Stimulated activated naive CD8-positive, alpha-beta T cell treated with anti-CD3 and anti-CD28 coated beads, Interleukin-15, amount 100 ng/mL, for 72 hours (primary cell): ENCODE results near the gene ATP9B.
"Not testable (repeated sequence)": the region's sequence is repeated elsewhere in the genome, so short reads cannot be mapped to it uniquely, and the experiment has no call there.

Experiments used
- ATAC-seq: fragments of 150-1000 bp; cut with Tn5 transposase; 2 replicates; pipeline ENCODE4 v1.10.0; 2021; ENCODE audit warnings: mild to moderate bottlenecking, moderate library complexity
- DNase-seq, 2 donors: peaks; one replicate each; pipeline ENCODE4 v3.0.0; 2021 to 2022
- H3K27ac Mint-ChIP-seq, 2 donors: one replicate each; pipeline ENCODE4 v1.8.0; 2022; ENCODE audit warnings: mild to moderate bottlenecking in 2 of 2, mixed read lengths in 2 of 2, moderate library complexity in 2 of 2
- H3K27me3 Mint-ChIP-seq: one replicate; pipeline ENCODE4 v1.8.0; 2022; ENCODE audit warnings: mixed read lengths
- H3K4me1 Mint-ChIP-seq: one replicate; pipeline ENCODE4 v1.8.0; 2022; ENCODE audit warnings: mild to moderate bottlenecking, mixed read lengths
- H3K4me3 Mint-ChIP-seq, 2 donors: one replicate each; pipeline ENCODE4 v1.8.0; 2022; ENCODE audit warnings: mild to moderate bottlenecking in 2 of 2, mixed read lengths in 2 of 2, moderate library complexity in 1 of 2
- H3K9me3 Mint-ChIP-seq, 2 donors: one replicate each; pipeline ENCODE4 v1.8.0; 2022; ENCODE audit warnings: mixed read lengths in 2 of 2

ATP9B gene

DNA sequence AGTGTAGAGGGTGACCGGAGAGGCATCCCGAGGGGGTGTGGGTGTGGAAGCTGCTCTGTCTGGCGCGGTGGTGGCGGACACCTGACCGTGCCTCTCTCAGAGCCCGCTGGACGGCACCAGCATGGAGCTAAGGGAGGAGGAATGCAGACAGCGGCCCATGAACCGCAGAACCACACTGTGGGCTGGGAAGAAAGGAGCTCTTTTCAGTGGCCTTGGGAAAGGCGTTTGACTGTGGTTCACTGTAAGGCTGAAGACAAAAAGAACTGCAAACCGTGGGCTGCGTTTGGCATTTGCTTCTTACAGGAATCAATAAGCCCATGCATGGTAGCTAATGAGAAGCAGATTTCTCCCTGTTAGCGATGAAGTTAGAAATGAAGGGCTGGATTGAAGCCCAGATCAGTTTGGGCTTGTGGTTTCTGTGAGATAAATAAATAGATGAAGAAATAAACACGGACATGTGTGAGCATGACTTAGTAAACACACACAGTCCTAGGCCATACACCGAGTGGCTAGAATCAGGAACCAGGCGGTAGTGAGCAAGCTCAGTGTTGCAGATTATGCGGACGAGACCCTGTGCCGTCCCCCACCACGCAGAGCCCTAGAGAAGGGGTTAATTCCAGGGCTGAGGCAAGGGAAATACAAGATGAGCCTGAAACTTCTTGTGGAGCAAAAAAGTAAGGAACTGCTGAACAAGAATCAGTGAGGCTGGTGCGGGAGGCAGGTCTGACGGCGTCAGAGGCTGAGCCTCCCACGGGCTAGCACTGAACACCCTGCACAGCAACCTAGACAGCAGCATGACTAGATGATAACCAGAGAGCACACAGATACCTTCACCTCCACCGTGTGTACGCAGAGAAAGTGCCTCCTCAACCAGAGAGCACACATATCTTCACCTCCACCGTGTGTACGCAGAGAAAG, 297.2 kb downstream of the ATP9B start:
- Mint-ChIP-seq H3K9me3 (no peaks in the 10 kb centered on the region), H3K27ac (peak overlapping the region; percentile 19 to 88), H3K4me3 (no peak overlapping the region), H3K4me1 (peaks cover 31% of the 10 kb centered on the region), H3K27me3 (no peaks in the 10 kb centered on the region)
- ATAC-seq (no peak), DNase-seq (no peak)

DNA sequence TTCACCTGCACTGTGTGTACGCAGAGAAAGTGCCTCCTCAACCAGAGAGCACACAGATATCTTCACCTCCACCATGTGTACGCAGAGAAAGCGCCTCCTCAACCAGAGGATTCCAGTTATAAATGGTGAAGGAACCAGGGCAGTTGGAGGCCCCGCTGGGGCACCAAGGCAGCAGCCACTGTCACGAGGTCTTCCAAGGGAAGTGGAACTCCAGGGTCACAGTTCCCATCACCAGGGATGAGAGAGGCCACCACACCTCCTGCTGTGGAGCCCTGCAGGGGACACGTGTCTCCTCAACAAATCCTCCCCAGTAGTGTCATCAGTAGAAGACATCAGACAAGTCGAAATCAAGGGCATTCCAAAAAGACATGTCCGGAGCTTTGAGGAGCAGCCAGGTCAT, 298.3 kb downstream of the ATP9B start:
- ATAC-seq, result no peak
- Mint-ChIP-seq H3K27me3 (no peaks in the 10 kb centered on the region), H3K4me3 (no peak overlapping the region), H3K9me3 (no peaks in the 10 kb centered on the region), H3K4me1 (peaks cover 38% of the 10 kb centered on the region), H3K27ac (peak overlapping the region in 1 of 2 donors; percentile 57)
- no peak for DNase-seq

DNA sequence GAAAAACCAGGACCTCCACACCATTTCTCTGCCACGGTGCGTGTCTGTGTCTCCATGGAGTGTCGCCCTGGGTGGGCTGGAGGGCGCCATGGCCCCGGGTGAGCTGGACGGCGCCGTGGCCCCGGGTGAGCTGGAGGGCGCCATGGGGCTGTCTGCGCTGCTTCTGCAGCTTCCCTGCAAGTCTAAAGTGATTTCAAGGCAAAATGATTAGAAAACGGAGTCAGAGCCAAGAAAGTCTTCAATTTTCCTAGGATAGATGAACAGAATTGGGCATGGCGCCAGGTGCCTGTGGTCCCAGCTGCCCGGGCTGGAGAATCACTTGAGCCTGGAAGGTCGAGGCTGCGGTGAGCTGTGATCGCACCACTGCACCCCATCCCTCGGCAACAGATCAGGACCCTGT, 298.8 kb downstream of the ATP9B start:
- ATAC-seq (no peak), DNase-seq (no peak)
- Mint-ChIP-seq H3K27me3 (no peaks in the 10 kb centered on the region), H3K9me3 (no peaks in the 10 kb centered on the region), H3K4me3 (no peak overlapping the region), H3K4me1 (peaks cover 38% of the 10 kb centered on the region), H3K27ac (no peak overlapping the region)

DNA sequence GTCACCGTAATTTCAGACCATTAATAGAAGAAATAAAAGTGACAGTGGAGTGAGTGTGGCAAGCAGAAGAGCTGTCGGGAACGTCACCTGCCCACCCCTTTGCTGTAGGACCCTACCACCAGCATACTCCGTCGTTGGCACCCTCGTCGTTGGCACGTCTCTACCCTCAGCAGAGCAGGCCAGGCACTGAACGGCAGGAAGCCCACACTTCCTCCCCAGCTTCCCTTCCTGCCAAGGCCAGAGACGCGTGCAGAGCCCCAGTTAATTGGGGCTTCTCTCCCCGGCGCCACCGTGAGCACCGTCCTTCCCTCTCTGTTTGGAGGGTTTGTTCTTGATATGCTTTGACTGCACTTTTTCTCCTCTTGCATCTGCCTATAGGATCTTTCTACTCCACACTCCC, 299.5 kb downstream of the ATP9B start:
- Mint-ChIP-seq H3K4me1 (peaks cover 38% of the 10 kb centered on the region), H3K9me3 (no peaks in the 10 kb centered on the region), H3K27me3 (no peaks in the 10 kb centered on the region), H3K4me3 (no peak overlapping the region), H3K27ac (peak overlapping the region; percentile 29 to 81)
- DNase-seq (no peak), ATAC-seq (peak; percentile 51)

DNA sequence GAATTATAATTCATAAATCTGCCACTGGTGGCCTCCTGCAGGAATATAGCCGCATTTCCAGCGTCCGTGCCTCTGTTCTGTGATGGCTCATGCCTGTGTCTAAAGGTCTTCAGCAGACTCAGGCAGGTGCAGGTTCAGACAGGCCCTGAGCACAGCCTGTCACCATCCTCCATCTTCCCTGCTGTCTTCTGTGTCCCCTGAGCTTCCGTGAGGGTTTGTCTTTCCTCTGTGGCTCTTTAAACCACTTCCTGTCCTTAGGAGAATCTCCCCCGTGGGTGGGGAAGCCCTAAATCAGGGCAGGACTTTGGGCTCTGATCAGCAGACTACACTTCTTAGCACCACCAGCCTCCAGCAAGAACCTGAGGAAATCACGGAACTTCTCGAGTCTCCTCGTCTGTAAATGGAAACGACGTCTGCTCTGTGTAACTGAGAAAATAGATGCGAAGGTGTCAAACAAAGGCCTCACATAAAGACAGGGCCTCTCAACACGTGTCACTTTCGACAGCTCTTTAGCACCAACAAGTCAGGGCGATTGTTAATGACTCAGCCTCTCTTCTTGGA, 302.4 kb downstream of the ATP9B start:
- ATAC-seq (peak; percentile 84), DNase-seq (peak in 1 of 2 donors; percentile 37)
- Mint-ChIP-seq H3K27me3 (no peaks in the 10 kb centered on the region), H3K4me3 (peak overlapping the region; percentile 44 to 59), H3K27ac (peak overlapping the region in 1 of 2 donors; percentile 77), H3K4me1 (peaks cover 38% of the 10 kb centered on the region), H3K9me3 (no peaks in the 10 kb centered on the region)

DNA sequence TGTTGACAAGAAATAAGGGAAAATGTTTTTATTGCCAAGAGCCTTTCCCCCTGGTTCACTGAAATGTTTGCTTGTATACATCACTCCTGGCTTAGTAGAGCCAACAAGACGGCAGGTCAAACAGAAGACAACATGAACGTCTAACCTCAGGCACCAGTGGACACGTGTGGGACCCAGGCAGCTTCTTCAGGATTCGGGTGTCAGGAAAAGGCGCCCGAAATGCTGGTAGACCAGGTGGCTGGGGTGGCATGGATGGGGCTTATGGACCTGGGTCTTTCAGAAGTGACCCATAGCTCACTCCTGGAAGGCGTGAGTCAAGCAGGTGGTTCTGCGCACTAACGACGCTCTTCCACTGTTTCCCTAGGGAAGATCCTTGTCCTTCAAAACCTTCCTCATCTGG, 303.3 kb downstream of the ATP9B start:
- DNase-seq (no peak), ATAC-seq (no peak)
- Mint-ChIP-seq H3K4me3 (no peak overlapping the region), H3K9me3 (no peaks in the 10 kb centered on the region), H3K27ac (no peak overlapping the region), H3K4me1 (peaks cover 45% of the 10 kb centered on the region), H3K27me3 (no peaks in the 10 kb centered on the region)

DNA sequence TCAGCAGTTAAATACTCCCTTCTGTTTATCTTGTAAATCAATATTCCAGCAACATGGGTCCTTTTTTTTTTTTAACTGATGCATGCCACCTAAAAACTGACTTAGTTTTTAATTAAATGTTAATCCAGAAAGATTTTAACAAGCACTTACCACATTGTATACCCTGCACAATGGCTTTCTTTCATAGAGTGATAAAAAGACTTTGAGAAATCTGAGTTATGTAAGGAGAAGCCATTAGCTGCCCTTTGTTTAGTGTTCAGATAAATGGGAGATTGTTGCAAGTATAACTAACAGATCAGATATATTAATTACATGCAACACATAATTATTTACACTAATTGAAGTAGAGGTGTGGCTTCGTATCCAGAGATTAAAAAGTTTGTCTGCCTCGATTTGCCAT, 303.8 kb downstream of the ATP9B start:
- ATAC-seq (no peak), DNase-seq (no peak)
- Mint-ChIP-seq H3K9me3 (no peaks in the 10 kb centered on the region), H3K27me3 (no peaks in the 10 kb centered on the region), H3K27ac (no peak overlapping the region), H3K4me3 (no peak overlapping the region), H3K4me1 (peaks cover 40% of the 10 kb centered on the region)

DNA sequence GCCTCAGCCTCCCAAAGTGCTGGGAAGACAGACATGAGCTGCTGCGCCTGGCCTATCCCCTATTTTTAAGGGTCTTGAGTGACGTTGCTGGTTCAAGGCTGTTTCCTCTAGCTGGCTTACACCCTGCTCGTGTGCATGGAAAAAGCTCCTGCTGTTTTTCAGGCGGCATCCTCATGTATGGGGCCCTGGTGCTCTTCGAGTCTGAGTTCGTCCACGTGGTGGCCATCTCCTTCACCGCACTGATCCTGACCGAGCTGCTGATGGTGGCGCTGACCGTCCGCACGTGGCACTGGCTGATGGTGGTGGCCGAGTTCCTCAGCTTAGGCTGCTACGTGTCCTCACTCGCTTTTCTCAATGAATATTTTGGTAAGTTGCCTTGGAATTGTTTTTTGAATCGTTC, 304.5 kb downstream of the ATP9B start:
- H3K27ac Mint-ChIP-seq, result no peak overlapping the region
- no peak for DNase-seq
- H3K27me3 Mint-ChIP-seq, result no peaks in the 10 kb centered on the region
- H3K4me1 Mint-ChIP-seq, result peaks cover 34% of the 10 kb centered on the region
- no peak for ATAC-seq
- H3K9me3 Mint-ChIP-seq, result no peaks in the 10 kb centered on the region
- no peak overlapping the region for H3K4me3 Mint-ChIP-seq

DNA sequence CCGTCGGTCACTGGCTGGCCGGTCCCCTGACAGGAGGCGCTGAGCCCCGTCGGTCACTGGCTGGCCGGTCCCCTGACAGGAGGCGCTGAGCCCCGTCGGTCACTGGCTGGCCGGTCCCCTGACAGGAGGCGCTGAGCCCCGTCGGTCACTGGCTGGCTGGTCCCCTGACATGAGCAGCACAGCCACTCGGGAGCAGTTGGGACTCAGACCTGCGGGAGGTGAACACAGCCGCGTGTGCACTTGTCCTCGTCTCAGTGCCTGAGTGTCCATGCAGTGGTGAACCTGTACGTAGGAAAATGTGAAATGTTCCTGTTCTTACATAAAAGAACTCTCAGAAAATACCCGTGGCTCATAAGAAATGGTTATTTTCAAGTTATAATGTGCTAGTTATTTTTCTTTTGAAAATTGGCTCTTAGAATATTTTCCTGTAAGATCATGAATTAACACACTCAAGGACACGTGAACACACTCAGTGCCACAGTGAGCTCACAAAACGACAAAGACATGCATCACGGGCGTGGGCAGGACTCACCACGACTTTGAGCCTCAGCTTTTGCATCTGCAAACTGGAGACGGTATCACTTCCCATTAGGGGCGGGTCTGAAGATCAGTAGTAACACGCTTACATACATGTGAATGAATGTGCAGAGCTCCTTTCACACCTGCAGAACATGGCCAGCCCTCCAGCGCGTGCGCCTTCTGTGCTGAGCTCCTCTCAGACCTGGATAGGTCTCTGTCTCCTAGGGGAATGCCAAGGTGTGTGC, 305.4 kb downstream of the ATP9B start:
- H3K27ac Mint-ChIP-seq, result no peak overlapping the region
- no peak overlapping the region for H3K4me3 Mint-ChIP-seq
- H3K9me3 Mint-ChIP-seq, result no peaks in the 10 kb centered on the region
- ATAC-seq (no peak), DNase-seq (no peak)
- H3K27me3 Mint-ChIP-seq, result no peaks in the 10 kb centered on the region
- H3K4me1 Mint-ChIP-seq, result peaks cover 39% of the 10 kb centered on the region

DNA sequence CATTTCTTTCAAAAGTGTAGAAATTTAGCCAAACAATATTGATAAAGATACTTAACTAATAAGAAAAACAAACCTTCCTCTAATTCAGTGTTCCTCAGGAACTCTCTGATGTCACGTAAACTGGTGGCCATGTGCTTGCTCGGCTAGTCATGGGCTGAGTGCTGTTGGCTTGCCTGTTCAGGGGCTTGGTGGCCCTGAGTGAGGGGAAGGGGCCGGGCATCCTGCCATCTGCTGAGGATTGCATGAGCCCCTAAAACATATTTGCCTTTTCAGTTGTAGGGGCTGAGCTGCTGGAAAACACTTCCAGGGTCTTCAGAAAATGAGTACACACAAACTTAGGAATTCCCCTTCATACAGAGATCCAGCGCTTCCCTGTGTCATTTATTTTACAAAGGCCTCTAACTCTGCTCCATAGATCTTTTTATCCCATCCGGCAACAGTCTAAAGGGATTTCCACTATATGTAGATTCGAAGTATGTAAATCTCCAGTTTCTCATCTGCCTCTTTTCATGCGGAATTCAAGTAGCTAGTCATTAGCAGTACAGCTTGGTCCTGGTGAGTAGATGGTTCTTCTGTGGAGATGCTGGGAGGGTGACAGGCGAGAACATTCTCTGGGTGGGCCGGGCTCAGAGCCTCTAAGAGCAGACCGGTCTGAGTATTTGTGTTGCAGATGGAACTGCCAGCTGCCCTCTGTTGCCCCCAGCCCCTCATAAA, 306.4 kb downstream of the ATP9B start:
- Mint-ChIP-seq H3K9me3 (no peaks in the 10 kb centered on the region), H3K27ac (no peak overlapping the region), H3K27me3 (no peaks in the 10 kb centered on the region), H3K4me3 (no peak overlapping the region), H3K4me1 (peaks cover 34% of the 10 kb centered on the region)
- DNase-seq (no peak), ATAC-seq (no peak)

DNA sequence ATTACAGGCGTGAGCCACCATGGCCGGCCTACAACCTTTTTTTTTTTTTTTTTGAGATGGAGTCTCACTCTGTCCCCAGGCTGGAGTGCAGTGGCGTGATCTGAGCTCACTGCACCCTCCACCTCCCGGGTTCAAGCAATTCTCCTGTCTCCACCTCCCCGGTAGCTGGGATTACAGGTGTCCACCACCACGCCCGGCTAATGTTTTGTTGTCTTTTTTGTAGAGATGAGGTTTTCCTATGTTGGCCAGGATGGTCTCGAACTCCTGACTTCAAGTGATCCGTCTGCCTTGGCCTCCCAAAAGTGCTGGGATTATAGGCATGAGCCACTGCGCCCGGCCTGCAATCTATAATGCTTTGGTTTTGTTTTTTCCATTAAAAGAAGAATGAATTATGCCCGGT, 307.5 kb downstream of the ATP9B start:
- not testable (repeated sequence) for H3K9me3 Mint-ChIP-seq, ATAC-seq, H3K4me3 Mint-ChIP-seq, H3K27me3 Mint-ChIP-seq, DNase-seq
- Mint-ChIP-seq H3K4me1 (peaks cover 23% of the 10 kb centered on the region), H3K27ac (peak overlapping the region; percentile 46 to 48)

DNA sequence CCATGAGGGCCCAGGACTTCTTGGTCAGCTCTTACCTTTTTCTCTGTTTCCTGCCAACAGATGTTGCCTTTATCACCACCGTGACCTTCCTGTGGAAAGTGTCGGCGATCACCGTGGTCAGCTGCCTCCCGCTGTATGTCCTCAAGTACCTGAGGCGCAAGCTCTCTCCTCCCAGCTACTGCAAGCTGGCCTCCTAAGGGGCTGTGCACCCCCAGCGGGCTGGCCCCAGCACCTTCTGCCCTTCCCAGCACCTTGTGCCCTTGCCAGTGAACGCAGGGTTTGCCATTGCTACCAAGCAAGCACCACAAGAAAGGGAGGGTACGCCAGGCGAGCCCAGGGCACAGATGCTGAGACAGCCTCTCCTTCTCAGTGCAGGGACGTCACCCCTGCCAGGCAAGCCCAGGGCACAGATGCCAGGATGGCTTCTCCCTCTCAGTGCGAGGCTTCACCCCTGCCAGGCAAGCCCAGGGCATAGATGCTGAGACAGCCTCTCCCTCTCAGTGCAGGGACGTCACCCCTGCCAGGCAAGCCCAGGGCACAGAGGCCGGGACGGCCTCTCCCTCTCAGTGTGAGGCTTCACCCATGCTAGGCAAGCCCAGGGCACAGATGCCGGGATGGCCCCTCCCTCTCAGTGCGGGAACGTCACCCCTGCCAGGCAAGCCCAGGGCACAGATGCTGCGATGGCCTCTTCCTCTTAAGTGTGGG, 308.1 kb downstream of the ATP9B start:
- DNase-seq (no peak), ATAC-seq (no peak)
- Mint-ChIP-seq H3K4me1 (peaks cover 18% of the 10 kb centered on the region), H3K27ac (peak overlapping the region in 1 of 2 donors; percentile 34), H3K9me3 (no peaks in the 10 kb centered on the region), H3K27me3 (no peaks in the 10 kb centered on the region), H3K4me3 (no peak overlapping the region)

DNA sequence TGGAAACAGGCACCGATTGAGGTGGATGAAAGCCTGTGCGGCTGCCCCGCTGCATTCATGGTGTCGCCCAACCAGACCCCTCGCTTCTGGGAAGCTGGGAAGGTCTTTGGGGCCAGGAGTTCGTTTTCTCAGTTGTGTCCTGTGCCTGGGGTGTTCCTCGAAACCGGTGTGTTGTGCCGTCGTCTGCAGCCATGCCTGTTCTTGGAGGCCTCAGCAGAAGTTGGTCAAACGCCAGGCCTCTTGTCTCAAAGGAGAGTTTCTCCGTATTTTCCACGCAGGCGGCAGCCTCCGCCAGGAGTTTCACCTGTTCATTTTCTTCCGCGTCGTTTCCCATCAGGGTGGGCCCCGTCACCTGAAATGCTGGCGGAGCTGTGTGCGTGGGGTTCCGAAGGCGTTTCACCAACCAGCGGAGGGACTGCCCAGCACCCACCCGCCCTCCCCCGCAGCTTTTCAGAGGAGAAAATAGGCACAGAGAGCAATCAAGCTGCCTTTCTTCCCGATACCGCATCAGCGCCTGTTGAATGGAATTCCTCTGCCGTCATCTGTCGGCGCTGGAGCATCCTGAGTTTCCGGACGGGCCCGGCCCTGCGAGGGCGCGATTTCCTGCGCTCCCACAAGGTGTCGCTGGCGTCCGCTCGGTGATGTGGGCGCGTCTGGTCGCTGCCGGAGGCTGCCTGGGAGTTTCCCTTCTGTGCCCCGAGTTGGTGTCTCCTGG, 309.5 kb downstream of the ATP9B start:
- peak overlapping the region in 1 of 2 donors; percentile 37 for H3K4me3 Mint-ChIP-seq
- no peaks in the 10 kb centered on the region for H3K9me3 Mint-ChIP-seq
- H3K27me3 Mint-ChIP-seq, result no peaks in the 10 kb centered on the region
- peak overlapping the region in 1 of 2 donors; percentile 59 for H3K27ac Mint-ChIP-seq
- ATAC-seq (peak; percentile 81), DNase-seq (peak; percentile 78 to 82)
- H3K4me1 Mint-ChIP-seq, result peaks cover 18% of the 10 kb centered on the region

DNA sequence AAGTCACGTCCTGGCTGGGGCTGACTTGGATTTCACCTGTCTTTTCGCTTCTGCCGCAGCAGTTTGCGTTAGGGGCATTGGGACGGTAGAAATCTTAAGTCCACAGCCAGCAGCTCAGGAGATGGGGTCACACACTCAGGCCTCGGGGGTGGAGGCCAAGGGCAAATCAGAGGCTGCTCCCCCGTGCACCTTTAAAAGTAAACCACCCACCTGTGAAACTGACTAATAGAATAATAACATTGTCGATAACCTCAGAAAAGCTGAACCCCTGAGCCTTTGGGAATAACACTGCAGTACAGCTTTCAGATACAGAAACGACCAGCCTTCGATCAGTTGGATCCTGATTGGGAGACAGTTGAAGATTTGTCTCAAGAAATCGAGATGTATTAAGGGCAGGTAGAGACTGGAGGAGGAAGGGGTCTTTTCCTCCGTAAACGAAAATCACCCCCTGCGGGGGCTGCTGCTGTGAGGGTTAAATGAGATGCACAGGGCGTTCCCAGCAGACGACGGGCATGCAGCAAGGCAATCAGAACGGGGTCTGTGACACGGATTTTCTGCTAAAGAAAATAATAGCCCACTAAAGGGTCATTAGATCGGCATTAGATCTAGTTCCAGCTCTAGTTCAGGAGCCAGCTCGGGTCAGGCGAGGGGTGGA, 310.2 kb downstream of the ATP9B start:
- no peak for DNase-seq
- Mint-ChIP-seq H3K4me1 (peaks cover 18% of the 10 kb centered on the region), H3K27ac (peak overlapping the region in 1 of 2 donors; percentile 59), H3K4me3 (peak overlapping the region in 1 of 2 donors; percentile 37), H3K9me3 (no peaks in the 10 kb centered on the region), H3K27me3 (no peaks in the 10 kb centered on the region)
- no peak for ATAC-seq
